ENCODE results near the gene TMF1. TPM values are rescaled to one million over a fixed set of nuclear protein-coding genes. Genes with fewer than 3 reads are reported as not detected.

The TMF1 gene
- total and polyA plus RNA-seq, 2 of the 8 experiments (the other 6 are each of a cell fraction or from before 2014, with no cell fraction given) = 1.4 to 18.3 TPM

DNA sequence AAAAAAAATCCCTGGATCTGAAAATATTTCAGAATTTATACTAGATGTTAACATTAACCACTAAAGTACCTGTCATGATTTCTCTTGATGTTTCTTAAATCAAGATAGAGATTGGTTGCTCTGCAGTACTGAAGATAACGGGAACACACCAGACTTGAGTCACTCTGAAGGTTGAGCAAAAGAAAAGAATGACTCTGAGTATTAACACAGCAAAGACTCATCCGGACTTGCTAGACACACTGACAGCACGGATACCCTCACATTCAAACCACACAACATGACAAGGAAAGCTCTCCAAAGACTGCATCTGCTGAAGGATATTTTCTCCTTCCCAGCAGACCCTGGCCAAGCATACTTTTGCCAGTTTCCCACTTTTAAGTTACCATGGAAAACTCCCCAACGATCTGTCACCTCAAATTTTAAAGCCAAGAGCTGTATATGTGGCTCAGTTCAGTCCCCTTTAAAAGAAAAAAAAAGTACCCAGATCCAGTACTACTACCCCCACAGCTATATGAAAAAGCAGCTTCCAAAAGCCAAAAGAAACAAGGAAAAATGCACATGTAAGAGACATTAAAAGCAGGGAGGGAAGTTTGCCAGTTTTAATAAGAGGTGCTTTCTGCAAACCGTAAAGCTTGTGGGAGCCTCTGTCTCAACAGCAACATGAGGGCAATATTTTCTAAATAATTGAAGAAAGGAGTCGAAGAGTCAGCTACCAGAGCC is 46.9 kb downstream of the TMF1 start:
- Histone ChIP-seq H3K18ac (ENCODE audit: extremely low read depth, low read length) (no peak overlapping the region), H3K4me2 (ENCODE audit: insufficient read depth in 1 of 2, low read depth in 2 of 2, low read length in 2 of 2) (no peak overlapping the region), H3K36me3 (ENCODE audit: control insufficient read depth in 2 of 4, insufficient read depth in 4 of 4, low read length in 3 of 4) (peaks cover 0 to 19% (median 4%) of the 10 kb centered on the region in 4 experiments; a peak in 4 of 8 replicates), H3K4me1 (replicated peaks in 1 of 4; ENCODE audit: control insufficient read depth in 3 of 4, insufficient read depth in 4 of 4, low read length in 3 of 4) (peaks cover 3 to 11% (median 4%) of the 10 kb centered on the region in 4 experiments; a peak in 6 of 7 replicates), H3K14ac (ENCODE audit: insufficient read length) (no peak overlapping the region), H4K91ac (replicated peaks; ENCODE audit: insufficient read length, low read length) (no peak overlapping the region), H2AFZ (ENCODE audit: low read length) (no peak overlapping the region), H2AK5ac (ENCODE audit: low read depth, low read length) (no peak overlapping the region), H3K4ac (replicated peaks; ENCODE audit: insufficient read length, low read depth, low read length) (no peak overlapping the region), H3K79me2 (ENCODE audit: control insufficient read depth in 1 of 2, insufficient read depth in 2 of 2, low read length in 2 of 2) (no peaks in the 10 kb centered on the region), H3K27ac (ENCODE audit: low read depth, low read length) (no peak overlapping the region), H2BK12ac (ENCODE audit: low read depth, low read length) (no peak overlapping the region), H3K4me3 (ENCODE audit: extremely low read depth in 1 of 4, insufficient read depth in 2 of 4, low read depth in 3 of 4, low read length in 4 of 4) (no peak overlapping the region), H3K23ac (ENCODE audit: insufficient read length) (no peak overlapping the region), H2BK120ac (replicated peaks; ENCODE audit: low read depth, low read length) (no peak overlapping the region), H3K79me1 (ENCODE audit: low read depth, low read length) (no peaks in the 10 kb centered on the region), H3K9me3 (ENCODE audit: insufficient read depth in 2 of 2, low read depth in 1 of 2, low read length in 1 of 2) (no peaks in the 10 kb centered on the region), H2BK5ac (ENCODE audit: low read depth, low read length) (no peak overlapping the region), H2BK20ac (ENCODE audit: low read length) (no peak overlapping the region), H2BK15ac (ENCODE audit: low read length) (no peak overlapping the region), H3K9ac (replicated peaks in 1 of 4; ENCODE audit: extremely low read depth in 1 of 4, low read depth in 3 of 4, low read length in 3 of 4) (no peak overlapping the region), H4K5ac (ENCODE audit: insufficient read length, low read depth, low read length) (no peak overlapping the region), H3K56ac (replicated peaks; ENCODE audit: insufficient read length, low read depth, low read length) (no peak overlapping the region), H3K27me3 (replicated peaks in 1 of 4; ENCODE audit: control insufficient read depth in 3 of 4, extremely low read depth in 1 of 4, insufficient read depth in 3 of 4, low read length in 3 of 4) (no peaks in the 10 kb centered on the region), H3K23me2 (ENCODE audit: low read depth, low read length) (no peaks in the 10 kb centered on the region), H4K20me1 (replicated peaks in 1 of 2; ENCODE audit: control insufficient read depth in 1 of 2, insufficient read depth in 2 of 2, low read length in 2 of 2) (no peaks in the 10 kb centered on the region), H4K8ac (ENCODE audit: extremely low read depth, insufficient read depth, low read length) (no peak overlapping the region)
- no peak for TF ChIP-seq SP4 (IDR thresholded peaks at IDR 0.05; ENCODE audit: low read length)
- no peak for TF ChIP-seq TCF12 (IDR thresholded peaks at IDR 0.05; ENCODE audit: low read depth, low read length)
- no peak for TF ChIP-seq EP300 (IDR thresholded peaks at IDR 0.05; ENCODE audit: borderline replicate concordance in 1 of 2, low read depth in 2 of 2, low read length in 2 of 2)
- no peak for TF ChIP-seq HDAC2 (IDR thresholded peaks at IDR 0.05; ENCODE audit: borderline replicate concordance in 1 of 2, low read depth in 2 of 2, low read length in 2 of 2)
- TF ChIP-seq TBP (IDR thresholded peaks at IDR 0.05; ENCODE audit: low read depth, low read length) = no peak
- no peak for TF ChIP-seq BCL11A (IDR thresholded peaks at IDR 0.05; ENCODE audit: low read depth in 2 of 2, low read length in 2 of 2)
- TF ChIP-seq MAX (IDR thresholded peaks at IDR 0.05) = no peak
- TF ChIP-seq SAP30 (IDR thresholded peaks at IDR 0.05; ENCODE audit: insufficient read depth, insufficient replicate concordance, low read length) = no peak
- TF ChIP-seq BRCA1 (IDR thresholded peaks at IDR 0.05; ENCODE audit: low read depth, low read length) = no peak
- POLR2A ChIA-PET (ENCODE audit: partially characterized antibody) = interaction anchor here (1.3 to 1.6 kb wide), 2 partner anchors 9 kb away, joined by 6 to 9 read pairs; partner anchors contain the start of gene EOGT
- 88% methylated on average over 6 of the region's 6 CpGs; no CpG with 5 or more reads in 1 of the 2 experiments for WGBS, 2 experiments (ENCODE audit: extremely low coverage in 1 of 2, insufficient coverage in 1 of 2, insufficient read length in 1 of 2, insufficient replicate concordance in 2 of 2, low coverage in 1 of 2, low lambda C conversion rate in 2 of 2, missing lambda C conversion rate in 1 of 2)
- CTCF ChIA-PET (ENCODE audit: partially characterized antibody) = interaction anchor here (1.2 to 1.6 kb wide), 3 partner anchors 8 to 10 kb away, joined by 3 to 7 read pairs (median 4); no protein-coding TSS in a partner anchor
- no peak for DNase-seq (ENCODE audit: low read depth in 1 of 2, low spot score in 2 of 2)
- FAIRE-seq = no peak

All from H1 (cell line).